B cell (primary cell): Measurements from ENCODE around the gene CCDC85C.

Experiments
- CTCF ChIP-seq: fragments of 200-600 bp; IDR thresholded peaks from one replicate; pipeline ENCODE4 v1.8.0; 2022; ENCODE audit warnings: antibody characterized with exemption, mild to moderate bottlenecking
- EZH2 ChIP-seq: IDR thresholded peaks from 2 replicates; pipeline ENCODE4 v1.6.1; 2012; ENCODE audit warnings: borderline replicate concordance, low read depth, mild to moderate bottlenecking, moderate library complexity, low read length; ENCODE audit not compliant: insufficient read depth, poor library complexity, severe bottlenecking

DNA sequence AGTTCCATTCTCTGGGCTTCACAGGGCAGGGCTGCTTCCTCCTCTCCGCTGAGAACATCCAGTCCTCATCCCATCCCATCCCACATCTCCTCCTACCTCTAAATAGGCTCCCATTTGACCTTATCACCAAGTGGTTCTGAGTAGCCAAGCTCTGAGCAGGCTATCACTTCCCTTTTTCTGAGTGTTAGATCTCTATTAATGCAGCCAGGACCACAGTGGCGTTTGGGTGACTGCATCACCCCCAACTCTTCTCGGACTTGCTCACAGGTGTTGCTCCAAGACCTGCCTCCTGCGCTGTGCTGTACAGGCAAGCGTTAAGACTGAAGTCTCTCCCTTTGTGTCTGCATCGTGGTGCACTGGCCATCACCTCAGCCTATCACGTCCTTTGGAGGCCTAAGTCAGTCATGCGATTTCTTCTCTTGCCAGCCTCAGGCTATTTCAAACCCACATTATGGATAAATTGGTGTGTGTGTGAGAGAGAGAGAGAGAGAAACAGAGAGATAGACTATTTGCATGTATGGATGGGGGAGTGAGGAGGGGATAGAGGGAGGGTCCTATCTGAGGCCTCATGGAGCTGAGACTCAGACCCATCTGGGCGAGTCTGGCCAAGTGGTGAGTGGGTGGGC, 28.5 kb upstream of the CCDC85C start:
- TF ChIP-seq CTCF (no peak), EZH2 (no peak)
